Stromal cell of bone marrow (primary cell): ENCODE measurements around the gene RCOR2.

Experiments used
- DNase-seq: peaks from one replicate; pipeline ENCODE4 v3.0.0-alpha.2; 2012; ENCODE audit warnings: low read depth

RCOR2 gene

GRCh38 chr11:63922673-63923192 lies 5.8 kb upstream of the RCOR2 start:
- DNase-seq = no peak

GRCh38 chr11:63920939-63921417 lies 4.0 kb upstream of the RCOR2 start:
- DNase-seq = no peak

GRCh38 chr11:63920126-63920938 lies 3.4 kb upstream of the RCOR2 start:
- DNase-seq = no peak

- no peak for DNase-seq
Measured at GRCh38 chr11:63919267-63920125, 2.5 kb upstream of the RCOR2 start.

- no peak for DNase-seq
Measured at GRCh38 chr11:63918507-63919191, 1.7 kb upstream of the RCOR2 start.

- DNase-seq = no peak
Measured at GRCh38 chr11:63917692-63918506, 935 bp upstream of the RCOR2 start.

- no peak for DNase-seq
Measured at GRCh38 chr11:63915961-63916836, 765 bp downstream of the RCOR2 start.

- no peak for DNase-seq
Measured at GRCh38 chr11:63914896-63915691, 1.9 kb downstream of the RCOR2 start.

GRCh38 chr11:63913866-63914830 lies 2.8 kb downstream of the RCOR2 start:
- no peak for DNase-seq

GRCh38 chr11:63912678-63913077 lies 4.3 kb downstream of the RCOR2 start:
- DNase-seq = no peak

GRCh38 chr11:63911876-63912275 lies 5.1 kb downstream of the RCOR2 start:
- DNase-seq = no peak

- no peak for DNase-seq
Measured at GRCh38 chr11:63911440-63911839, 5.5 kb downstream of the RCOR2 start.

GRCh38 chr11:63910675-63911074 lies 6.3 kb downstream of the RCOR2 start:
- no peak for DNase-seq

GRCh38 chr11:63909591-63910506 lies 7.1 kb downstream of the RCOR2 start:
- DNase-seq = no peak

- DNase-seq = no peak
Measured at GRCh38 chr11:63908631-63909401, 8.1 kb downstream of the RCOR2 start.

GRCh38 chr11:63907808-63908530 lies 9.0 kb downstream of the RCOR2 start:
- no peak for DNase-seq
